Stimulated activated CD8-positive, alpha-beta memory T cell treated with anti-CD3 and anti-CD28 coated beads, Interleukin-2, amount 100 ng/mL, for 1 hour (primary cell): ENCODE measurements around the gene WDR76.
"Not testable (repeated sequence)": the region's sequence is repeated elsewhere in the genome, so short reads cannot be mapped to it uniquely, and the experiment has no call there.

Experiments
- DNase-seq, 2 donors: peaks; one replicate each; pipeline ENCODE4 v3.0.0-alpha.2; 2020; ENCODE audit warnings: low read depth in 2 of 2

The WDR76 gene

DNA sequence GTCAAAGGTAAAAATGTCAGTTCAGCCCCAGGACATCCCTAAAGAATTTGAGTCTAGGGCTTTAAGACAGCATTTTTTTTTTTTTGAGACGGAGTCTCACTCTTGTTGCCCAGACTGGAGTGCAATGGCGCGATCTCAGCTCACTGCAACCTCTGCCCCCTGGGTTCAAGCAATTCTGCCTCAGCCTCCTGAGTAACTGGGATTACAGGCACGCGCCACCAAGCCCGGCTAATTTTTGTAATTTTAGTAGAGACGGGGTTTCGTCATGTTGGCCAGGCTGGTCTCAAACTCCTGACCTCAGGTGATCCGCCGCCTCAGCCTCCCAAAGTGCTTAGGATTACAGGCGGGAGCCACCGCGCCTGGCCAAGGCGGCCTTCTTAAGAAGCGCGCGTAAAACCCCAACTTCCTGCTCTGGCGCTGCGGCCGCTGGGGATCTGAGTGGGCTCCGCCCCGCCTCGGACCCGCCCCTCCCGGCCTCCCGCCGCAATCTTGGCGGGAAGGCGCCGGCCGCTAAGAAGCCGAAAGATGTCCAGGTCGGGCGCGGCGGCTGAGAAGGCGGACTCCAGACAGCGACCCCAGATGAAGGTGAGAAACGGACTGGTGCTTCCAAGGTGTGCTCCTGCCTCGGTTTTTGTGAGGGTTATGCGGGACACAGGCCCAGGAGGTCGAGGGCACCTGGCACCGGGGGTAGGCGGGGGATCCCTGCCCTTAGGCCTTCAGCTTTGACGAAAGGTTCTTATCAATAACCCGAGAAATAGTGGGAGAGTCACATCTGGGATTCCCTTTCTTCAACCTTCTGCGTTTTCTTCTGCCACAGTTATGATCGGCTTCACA is at the start of gene WDR76:
WDR76 (plus strand) TSS at position 495 of the 834 bp plus-strand sequence; CDS start at position 526, 31 bp downstream.
- DNase-seq = peak; percentile 47 to 53

DNA sequence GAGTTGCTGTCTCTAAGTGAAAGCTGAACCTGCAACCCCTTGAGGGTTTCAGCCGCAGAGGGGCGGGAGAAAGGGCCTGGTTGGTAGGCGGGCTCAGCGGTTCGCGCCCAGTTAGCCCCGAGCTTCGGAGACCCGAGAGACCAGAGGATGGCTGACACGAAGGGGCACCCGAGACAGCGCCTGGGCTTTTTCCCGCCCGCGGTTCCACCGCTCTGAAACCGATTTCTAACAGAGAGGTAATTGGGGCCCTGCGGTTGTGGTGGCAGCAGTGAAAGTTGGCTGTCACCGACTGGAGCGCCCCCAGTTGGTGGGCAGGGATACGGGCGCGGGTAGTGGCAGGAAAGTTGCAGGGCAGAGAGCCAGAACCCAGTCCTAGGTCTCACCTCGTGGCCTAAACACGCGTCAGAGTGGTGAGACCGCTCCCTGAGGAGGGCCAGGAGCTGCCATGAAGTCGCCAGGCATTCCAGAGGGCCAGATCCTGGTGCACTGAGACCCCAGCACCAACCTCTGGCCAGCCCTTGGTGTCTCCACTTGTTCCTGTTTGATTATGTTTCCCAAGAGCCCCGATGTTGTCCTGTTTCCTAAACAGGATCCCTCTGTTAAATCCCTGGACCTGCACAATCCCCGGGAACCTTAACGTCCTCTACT is 49.4 kb upstream of the WDR76 start:
- DNase-seq = peak; percentile 58 to 67

DNA sequence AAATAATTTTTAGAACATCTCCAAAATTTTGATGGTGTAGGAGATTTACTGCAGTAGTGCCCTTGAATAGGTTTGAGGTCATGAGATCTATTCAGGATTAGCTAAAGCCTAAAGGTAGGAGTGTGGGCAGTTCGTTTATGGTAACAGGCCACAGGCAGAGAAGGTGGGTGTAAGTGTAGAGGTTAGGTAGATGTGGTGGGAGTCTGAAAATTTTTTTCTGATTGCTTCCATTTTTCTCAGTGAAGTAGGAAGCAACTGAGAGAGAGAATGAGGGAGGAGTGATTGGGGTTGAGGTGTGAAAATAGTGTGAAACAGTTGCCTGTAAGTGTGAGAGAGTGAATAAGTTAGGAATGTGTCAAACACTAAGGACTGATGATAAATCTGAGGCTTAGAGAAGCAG is 47.8 kb upstream of the WDR76 start:
- no peak for DNase-seq

DNA sequence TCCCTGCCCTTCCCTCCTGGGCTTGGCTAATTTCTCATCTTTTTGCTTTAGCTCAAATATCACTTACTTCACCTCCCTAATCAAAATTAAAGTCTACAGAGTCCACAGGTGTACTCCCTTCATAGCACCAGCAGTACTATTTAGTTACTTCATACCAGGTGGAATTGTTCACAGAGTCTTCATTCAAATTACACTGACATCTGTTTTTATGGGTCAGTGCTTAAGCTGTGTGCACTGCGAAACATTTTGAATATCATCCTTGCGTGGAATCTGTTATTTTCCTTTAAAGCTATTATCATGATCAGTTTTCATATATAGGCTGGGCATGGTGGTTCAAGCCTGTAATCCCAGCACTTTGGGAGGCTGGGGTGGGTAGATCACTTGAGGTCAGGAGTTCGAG is 37.4 kb upstream of the WDR76 start:
- DNase-seq = no peak

DNA sequence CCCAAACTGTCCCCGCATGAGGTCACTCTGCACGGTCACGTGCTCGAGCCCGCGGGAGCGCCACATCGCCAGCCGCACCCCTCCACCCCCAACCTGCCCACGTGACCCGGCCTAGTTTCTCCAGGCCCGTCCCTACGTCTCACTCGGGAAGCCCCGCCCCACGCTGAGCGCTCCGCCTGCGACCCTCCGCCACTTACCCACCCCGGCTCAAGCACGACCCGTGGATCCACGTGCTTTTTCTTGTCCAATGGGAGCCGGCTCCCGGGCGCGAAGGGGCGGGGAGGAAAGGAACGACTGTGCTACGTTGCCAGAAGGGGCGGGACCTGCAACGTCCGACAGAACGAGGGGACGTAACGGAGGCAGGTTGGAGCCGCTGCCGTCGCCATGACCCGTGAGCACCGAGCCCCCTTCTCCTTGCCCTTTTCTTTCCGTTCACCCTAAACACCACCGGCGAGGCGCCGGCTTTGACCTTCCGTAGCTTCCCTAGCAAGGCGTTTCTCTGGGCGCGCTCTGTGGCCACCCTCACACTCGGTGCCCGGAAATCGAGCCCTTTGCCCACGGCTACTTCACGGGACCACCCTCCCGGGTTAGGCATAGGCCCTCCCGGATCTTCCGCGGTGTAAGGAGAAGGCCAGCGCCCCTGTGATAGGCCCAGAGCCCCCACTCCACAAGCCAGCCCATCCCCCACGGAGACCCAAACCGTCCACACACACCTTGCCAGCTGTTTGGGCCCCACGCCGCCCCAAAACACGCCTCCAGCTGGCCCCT is 34.6 kb upstream of the WDR76 start, which contains the start of gene SERF2:
SERF2 (plus strand) TSS at position 328 of the 768 bp plus-strand sequence; CDS start at position 385, 57 bp downstream.
- peak; percentile 99 for DNase-seq

DNA sequence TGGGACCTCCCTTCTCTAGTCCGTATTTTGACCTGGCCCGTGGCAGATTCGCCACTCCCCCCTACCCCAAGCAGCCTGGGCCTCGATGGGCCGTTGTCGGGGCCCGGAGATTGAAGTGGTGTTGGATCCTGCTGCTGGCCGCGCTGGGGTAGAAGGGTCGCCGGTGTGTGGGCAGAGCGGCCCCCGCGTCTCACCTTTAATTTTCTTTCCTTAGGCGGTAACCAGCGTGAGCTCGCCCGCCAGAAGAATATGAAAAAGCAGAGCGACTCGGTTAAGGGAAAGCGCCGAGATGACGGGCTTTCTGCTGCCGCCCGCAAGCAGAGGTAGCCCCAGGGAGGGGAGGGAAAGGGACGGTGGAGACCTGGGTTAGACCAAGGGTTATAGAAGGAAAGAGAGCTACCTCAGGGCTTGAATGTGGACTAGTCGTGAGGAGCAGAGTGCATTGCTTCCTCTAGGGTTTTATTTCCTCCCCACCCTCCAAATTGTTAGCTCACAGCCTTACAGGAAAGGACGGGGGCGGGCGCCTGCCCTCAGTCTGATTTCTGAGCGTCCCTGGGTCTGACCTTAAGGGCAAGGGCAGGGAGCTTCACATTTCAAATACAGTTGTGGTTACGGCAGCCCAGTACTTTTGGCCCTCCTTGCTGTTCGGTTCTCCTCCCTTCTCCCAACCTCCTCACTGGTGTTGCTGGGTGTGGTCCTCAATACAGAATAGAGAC is 33.9 kb upstream of the WDR76 start:
- DNase-seq = no peak

DNA sequence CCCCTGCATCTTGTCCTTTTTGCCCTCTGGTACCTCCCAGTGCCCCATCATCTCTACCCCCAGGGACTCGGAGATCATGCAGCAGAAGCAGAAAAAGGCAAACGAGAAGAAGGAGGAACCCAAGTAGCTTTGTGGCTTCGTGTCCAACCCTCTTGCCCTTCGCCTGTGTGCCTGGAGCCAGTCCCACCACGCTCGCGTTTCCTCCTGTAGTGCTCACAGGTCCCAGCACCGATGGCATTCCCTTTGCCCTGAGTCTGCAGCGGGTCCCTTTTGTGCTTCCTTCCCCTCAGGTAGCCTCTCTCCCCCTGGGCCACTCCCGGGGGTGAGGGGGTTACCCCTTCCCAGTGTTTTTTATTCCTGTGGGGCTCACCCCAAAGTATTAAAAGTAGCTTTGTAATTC is 33.2 kb upstream of the WDR76 start:
- no peak for DNase-seq

DNA sequence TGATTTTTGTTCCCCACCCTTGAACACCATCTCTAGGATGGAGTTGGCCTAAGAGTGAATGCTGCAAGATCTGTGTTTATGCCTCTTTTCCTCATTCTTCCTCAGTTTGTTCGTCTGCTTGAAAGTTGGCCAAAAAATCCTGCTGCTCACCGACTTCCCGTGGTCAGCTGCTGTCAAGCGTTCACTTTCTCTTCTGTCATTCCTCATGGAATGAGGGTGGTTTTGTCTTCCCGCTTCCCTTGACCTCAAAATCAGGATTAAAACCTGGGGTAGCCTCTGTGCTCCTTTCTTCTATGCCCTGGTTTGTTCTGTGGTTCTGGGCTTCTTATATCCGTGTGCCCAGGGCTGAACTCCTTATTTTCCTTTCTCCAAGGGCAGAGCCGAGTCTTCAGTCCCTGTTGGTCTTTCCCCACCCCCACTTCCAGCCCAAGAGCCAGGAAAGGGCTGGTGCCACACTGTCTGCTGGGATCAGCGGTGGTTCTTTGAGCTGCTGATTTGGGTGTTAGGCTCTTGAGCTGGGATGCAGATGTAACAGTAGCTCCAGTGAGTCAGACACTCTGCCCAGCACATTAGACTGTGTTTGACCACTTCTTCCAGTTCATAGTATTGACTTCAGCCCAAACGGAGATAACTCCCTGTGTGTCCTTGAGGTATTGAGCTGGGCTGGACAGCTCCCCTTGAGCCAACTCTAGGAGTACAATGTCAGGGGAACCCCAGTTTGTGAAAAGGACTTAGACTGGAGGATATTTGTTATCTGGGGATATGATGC is 32.3 kb upstream of the WDR76 start:
- DNase-seq = no peak

DNA sequence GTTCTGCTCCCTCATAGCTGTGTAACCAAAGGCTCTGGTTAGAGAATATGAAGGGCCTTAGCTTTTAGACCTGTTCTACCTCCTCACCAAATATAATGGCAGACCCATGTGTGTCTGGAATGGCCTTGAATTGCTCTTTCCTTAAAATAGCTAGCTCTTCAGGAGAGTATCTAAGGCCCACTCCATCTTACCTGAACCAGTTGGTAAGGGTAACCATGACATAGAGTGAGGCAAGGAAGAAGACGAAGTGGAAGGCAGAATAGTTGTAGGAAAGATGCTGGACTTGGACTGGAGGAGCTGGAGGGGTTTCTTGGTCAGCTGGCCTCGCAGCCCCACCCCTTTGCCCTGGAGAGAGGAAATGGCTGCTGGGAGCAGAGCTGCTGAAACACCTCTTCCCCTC is 31.6 kb upstream of the WDR76 start:
- no peak for DNase-seq

DNA sequence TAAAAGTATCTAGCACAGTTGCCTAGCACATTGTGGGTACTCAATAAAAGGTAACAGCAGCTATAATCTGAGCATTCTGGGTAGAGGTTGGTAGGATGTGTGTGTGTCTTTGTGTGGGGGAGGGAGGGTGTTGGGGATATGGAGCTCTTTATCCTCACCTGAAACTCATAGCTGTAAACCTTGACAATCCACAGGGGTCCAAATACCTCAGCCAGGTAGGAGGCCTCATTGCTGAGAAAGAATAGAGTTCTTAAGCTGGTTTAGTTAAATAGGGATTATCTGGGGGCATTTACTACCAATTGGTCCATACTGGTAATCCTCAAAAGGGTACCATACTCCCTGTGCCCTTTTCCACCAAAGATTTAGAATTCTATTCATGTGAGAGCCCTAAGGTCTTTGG is 30.8 kb upstream of the WDR76 start:
- DNase-seq = no peak

DNA sequence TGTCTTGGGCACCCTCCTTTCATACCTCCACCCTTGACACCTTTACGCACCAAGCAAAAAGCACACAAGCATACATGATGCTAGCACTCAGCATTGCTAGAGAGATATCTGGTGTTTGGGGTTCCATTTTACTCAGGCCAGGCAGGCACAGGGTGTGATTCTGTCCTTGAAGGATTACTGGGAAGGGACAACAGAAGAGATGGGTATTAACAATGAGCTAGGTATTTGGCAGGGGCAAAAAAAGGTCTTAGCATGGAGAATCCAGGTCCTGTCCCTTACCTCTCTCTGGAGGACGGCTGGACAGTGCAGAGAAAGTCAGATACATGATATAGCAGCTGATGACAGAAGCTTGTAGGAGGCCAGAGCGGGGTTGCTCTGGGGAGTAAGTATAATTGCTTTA is 30.2 kb upstream of the WDR76 start:
- DNase-seq = no peak

DNA sequence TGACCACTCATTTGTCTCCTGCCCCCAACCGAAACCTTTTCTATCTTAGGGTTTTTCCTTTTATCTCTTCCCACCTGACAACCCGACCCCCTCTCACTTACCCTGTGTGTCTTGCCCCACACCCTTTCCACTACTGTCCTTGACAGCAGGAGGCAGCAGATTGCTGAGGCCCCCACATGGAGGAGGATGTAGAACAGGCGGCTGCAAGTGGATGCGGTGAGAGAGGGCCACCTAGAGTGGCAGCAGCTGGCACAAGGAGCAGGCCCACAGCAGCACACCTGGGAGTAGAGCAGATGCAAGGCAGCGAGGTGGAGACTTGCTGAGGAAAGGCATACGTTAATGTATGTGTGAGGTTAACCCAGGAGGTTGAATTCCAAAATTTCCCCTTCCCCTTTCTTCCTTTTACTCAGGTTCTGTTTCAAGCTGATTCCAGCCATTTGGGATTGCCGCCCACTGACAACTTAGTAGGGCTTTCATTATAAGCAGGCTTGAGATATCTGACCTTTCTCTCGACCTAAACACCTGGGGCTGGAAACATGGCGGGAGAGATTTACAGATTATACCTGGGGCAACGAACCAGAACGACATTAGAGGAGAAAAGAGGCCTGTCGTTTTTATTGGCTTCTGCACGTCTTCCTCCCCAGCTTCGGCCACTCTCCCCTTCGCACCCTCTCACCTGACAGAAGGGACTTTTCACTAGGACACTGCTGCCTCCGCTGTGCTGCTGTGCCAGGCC is 27.4 kb upstream of the WDR76 start:
- DNase-seq = no peak

DNA sequence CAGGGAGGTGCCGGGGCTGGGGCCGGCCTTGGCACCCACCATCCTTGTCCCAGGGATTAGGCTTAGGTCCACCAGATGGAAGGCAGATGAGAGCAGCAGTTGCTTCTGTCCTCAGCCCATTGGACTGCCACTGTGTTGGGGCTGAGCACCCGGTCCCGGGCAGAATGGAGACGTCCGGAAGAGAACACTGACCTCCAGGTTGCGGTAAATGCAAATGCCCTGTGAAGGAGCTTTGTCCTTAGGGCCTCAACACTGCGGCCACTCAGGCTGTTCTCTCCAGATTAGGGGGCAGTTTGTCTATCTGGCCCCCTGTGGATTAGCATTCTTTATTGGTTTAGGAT is 26.9 kb upstream of the WDR76 start, which contains the start of gene SERINC4:
SERINC4 (minus strand) TSS at position 276 of the 341 bp plus-strand sequence; CDS start at position 42, 234 bp downstream.
- no peak for DNase-seq

DNA sequence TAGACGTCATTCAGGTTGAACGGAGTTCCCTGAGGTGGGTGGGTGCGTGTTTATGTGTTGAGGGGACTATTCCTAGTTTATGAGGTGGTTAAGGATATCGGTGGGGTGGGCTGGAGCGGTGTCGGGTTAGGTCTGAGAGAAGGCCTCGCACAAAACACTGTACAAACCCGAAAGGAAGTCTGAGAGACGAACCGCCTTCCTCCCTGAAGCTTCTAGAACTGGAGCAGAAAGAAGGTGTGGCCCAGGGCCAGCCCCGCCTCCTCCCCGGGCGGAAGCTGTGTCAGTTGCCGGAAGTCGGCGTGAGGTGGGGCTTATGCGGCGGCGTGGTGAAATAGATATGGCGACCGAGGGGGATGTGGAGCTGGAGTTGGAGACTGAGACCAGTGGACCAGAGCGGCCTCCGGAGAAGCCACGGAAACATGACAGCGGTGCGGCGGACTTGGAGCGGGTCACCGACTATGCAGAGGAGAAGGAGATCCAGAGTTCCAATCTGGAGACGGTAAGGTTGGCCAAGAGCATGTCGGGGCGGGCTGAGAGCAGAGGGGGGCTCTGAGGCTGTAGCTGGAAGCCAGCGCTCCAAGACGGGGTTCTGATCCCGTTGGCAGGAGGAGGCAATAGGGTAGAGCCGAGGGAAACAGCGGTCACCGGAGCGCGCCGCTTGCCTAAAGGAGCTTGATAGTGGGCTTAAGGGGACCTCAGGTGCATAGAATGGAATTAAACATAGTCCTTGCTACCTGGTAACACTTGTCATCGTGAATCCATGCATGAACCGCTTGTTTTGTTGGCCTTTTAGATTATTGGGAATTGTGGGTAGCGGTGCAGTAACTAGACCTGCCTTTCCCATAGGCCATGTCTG is 26.3 kb upstream of the WDR76 start, which contains the start of gene HYPK:
HYPK (plus strand) TSS at position 314 of the 856 bp plus-strand sequence; CDS start at position 338, 24 bp downstream.
- peak; percentile 79 to 85 for DNase-seq

DNA sequence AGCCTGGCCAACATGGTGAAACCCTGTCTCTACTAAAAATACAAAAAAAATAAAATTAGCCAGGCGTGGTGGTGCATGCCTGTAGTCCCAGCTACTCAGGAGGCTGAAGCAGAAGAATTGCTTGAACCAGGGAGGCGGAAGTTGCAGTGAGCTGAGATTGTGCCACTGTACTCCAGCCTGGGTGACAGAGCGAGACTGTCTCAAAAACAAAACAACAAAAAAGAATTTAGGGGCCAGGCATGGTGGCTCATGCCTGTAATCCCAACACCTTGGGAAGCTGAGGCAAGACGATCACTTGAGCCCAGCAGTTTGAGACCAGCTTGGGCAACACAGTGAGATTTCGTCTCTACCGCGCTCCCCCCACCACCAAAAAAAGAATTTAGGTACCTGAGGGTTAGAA is 24.1 kb upstream of the WDR76 start:
- DNase-seq = not testable (repeated sequence)

DNA sequence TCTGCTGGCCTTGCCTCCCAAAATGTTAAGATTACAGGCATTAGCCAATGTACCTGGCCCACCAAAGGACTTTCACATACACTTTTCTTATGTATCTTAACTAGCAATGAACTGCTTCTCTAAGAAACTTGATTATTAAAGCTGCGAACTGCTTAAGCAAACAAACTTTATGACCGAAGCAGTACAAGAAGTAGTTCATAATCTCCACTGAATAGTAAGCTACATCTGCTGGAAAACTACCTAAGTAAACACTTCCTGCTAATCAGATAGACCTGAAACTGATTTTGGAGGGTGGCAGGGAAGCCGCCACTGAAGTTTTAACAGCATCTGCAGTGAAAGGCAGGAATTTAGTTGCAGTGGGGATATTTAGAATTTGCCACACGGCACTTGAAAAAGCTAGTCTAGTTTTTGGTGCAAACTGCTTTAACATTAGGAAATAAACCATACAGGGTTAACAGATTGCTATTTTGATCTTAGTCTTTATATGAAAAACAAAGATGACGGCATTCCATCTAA is 18.3 kb upstream of the WDR76 start:
- no peak for DNase-seq

DNA sequence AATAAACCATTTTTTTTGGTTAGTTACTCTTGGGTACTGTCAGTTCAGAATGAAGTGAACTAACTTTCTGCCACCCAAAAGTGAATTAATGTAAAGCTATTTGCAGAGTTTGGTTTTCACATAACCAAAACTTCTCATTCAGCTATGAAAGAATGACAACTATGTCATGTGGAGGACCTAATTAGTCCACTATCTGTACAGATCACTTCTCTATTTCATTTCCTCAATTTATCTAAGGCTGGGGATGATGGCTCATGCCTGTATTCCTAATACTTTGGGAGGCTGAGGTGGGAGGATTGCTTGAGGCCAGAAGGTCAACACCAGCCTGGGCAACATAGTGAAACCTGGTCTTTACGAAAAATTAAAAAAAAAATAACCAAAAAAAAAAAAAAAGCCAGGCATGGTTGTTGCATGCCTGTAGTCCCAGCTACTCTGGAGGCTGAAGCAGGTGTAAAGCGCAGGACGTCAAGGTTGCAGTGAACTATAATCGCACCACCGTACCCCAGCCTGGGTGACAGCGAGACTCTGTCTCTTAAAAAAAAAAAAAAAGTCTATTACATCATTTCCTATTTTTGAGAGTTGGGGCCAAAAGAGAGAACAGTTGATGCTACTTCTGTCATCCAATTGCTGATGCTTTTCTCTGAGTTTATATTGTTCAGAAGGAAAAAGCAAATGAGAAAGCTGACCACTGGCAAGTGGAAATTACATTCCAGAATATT is 17.7 kb upstream of the WDR76 start:
- DNase-seq = no peak

DNA sequence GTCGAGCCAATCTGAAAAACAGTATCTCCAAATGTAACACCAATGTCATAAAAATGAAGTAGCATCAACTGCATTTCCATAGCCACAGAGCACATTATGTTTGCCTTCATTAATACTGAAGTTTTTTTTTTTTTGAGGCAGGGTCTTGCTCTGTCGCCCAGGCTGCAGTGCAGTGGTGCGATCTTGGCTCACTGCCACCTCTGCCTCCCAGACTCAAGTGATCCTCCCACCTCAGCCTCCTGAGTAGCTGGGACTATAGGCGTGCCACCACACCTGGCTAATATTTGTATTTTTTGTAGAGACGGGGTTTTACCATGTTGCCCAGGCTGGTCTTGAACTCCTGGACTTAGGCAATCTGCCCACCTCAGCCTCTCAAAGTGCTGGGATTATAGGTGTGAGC is 11.7 kb upstream of the WDR76 start:
- DNase-seq = not testable (repeated sequence)
